K562 (cell line): ENCODE results near the gene MRPL38. TPM values are rescaled to one million over a fixed set of nuclear protein-coding genes. Genes with fewer than 3 reads are reported as not detected.

ENCODE experiments used
- ATAC-seq: fragments of 200-7000 bp; cut with Tn5 transposase; 3 replicates; pipeline ENCODE4 v1.9.1; 2020; ENCODE audit warnings: moderate library complexity
- BruUV-seq: library from RNA; stranded (reverse); fragments of 400-500 nt; replicated peaks from 2 replicates; lab custom pipeline; 2021; lab: Mats Ljungman, UMichigan
- CTCF ChIA-PET: fragments of 300-600 bp; formaldehyde crosslinking; extraction: SDS; loops from one replicate; lab custom pipeline; 2021; ENCODE audit warnings: low intra/inter-chr PET ratio; lab: Yijun Ruan, JAX
- POLR2A ChIA-PET: fragments of 300-600, 350-650 bp; sonication (Branson Sonifier 250); formaldehyde crosslinking; extraction: SDS; loops from one replicate; lab custom pipeline; 2021; ENCODE audit warnings: antibody characterized with exemption, inconsistent platforms; lab: Yijun Ruan, JAX
- DNase-seq, 4 experiments: peaks; one replicate each; pipeline versions ENCODE4 v3.0.0 to v3.0.0-alpha.2; 2011 to 2018; ENCODE audit warnings: low spot score in 3 of 4, mixed read lengths in 3 of 4; ENCODE audit errors: extremely low read depth in 1 of 4
- FAIRE-seq: peaks from 2 replicates; lab custom pipeline; 2011; peaks lifted over from hg19 to GRCh38; lab: Jason Lieb, UNC
- H2AFZ ChIP-seq: 2 replicates; pipeline ENCODE4 v1.6.0; 2011; ENCODE audit warnings: low read depth, low read length, control low read depth, inconsistent platforms
- H3K27ac ChIP-seq: fragments of 200-600 bp; 3 replicates; pipeline ENCODE4 v1.8.0; 2011; ENCODE audit warnings: low read depth, mild to moderate bottlenecking, control low read depth, inconsistent platforms, low read length, moderate library complexity, mixed read lengths; ENCODE audit errors: extremely low read depth
- H3K27me3 ChIP-seq, 2 experiments: fragments of 300-600 bp in 1 of 2; 2 replicates in 1 of 2; 3 replicates in 1 of 2; pipeline versions ENCODE4 v1.6.0 to v1.8.0; 2011; ENCODE audit warnings: inconsistent platforms in 2 of 2, low read length in 2 of 2, mild to moderate bottlenecking in 1 of 2, mixed read lengths in 1 of 2, moderate library complexity in 1 of 2; ENCODE audit not compliant: control insufficient read depth in 2 of 2, insufficient read depth in 2 of 2
- H3K36me3 ChIP-seq: fragments of 300-600 bp; 3 replicates; pipeline ENCODE4 v1.8.0; 2011; ENCODE audit warnings: mild to moderate bottlenecking, low read length, inconsistent platforms; ENCODE audit not compliant: control insufficient read depth, insufficient read depth
- H3K4me1 ChIP-seq, 2 experiments: fragments of 200-600 bp in 1 of 2; replicated peaks in 1 of 2; 2 replicates in 1 of 2; 3 replicates in 1 of 2; pipeline versions ENCODE4 v1.5.1 to v1.8.0; 2011; ENCODE audit warnings: inconsistent platforms in 2 of 2, low read length in 2 of 2, mild to moderate bottlenecking in 1 of 2, mixed read lengths in 1 of 2, moderate library complexity in 1 of 2; ENCODE audit not compliant: control insufficient read depth in 2 of 2, insufficient read depth in 2 of 2
- H3K4me2 ChIP-seq: 2 replicates; pipeline ENCODE4 v1.6.1; 2011; ENCODE audit warnings: low read length, control low read depth, inconsistent platforms, mixed read lengths; ENCODE audit not compliant: insufficient read depth
- H3K4me3 ChIP-seq: fragments of 200-600 bp; sonication (generic), shearing (Covaris generic); 2 replicates; pipeline ENCODE4 v1.5.1; 2016; ENCODE audit warnings: control low read depth, inconsistent platforms
- H3K79me2 ChIP-seq: fragments of 200-600 bp; 3 replicates; pipeline ENCODE4 v1.8.0; 2011; ENCODE audit warnings: low read length, inconsistent platforms; ENCODE audit not compliant: control insufficient read depth, insufficient read depth
- H3K9ac ChIP-seq, 2 experiments: 2 replicates each; pipeline versions ENCODE4 v1.6.0 to v1.6.1; 2011; ENCODE audit warnings: low read depth in 2 of 2, low read length in 2 of 2, control low read depth in 1 of 2, inconsistent platforms in 1 of 2, mild to moderate bottlenecking in 1 of 2, mixed read lengths in 1 of 2; ENCODE audit not compliant: insufficient read depth in 1 of 2
- H3K9me1 ChIP-seq: one replicate; pipeline ENCODE4 v1.6.0; 2011; ENCODE audit warnings: inconsistent platforms, mild to moderate bottlenecking, low read length, moderate library complexity; ENCODE audit not compliant: control insufficient read depth, insufficient read depth
- H3K9me3 ChIP-seq: replicated peaks from 2 replicates; pipeline ENCODE4 v1.5.1; 2011; ENCODE audit warnings: low read depth, low read length, inconsistent platforms; ENCODE audit not compliant: control insufficient read depth, insufficient read depth
- H4K20me1 ChIP-seq: replicated peaks from 2 replicates; pipeline ENCODE4 v1.6.1; 2011; ENCODE audit warnings: low read length, inconsistent platforms, mixed read lengths; ENCODE audit not compliant: control insufficient read depth, insufficient read depth
- ARID2 ChIP-seq: fragments of 450-650 bp; IDR thresholded peaks from 2 replicates; pipeline ENCODE4 v1.6.1; 2017; ENCODE audit warnings: antibody characterized with exemption, mild to moderate bottlenecking
- CHD1 ChIP-seq: fragments of 200-600 bp; sonication (generic); IDR thresholded peaks from one replicate; pipeline ENCODE4 v1.6.1; 2012; ENCODE audit warnings: mild to moderate bottlenecking, moderate library complexity, low read length, inconsistent platforms
- NR3C1 ChIP-seq: sonication (generic); formaldehyde crosslinking; IDR thresholded peaks from 2 replicates; pipeline ENCODE4 v1.8.1; 2022; ENCODE audit warnings: missing genetic modification reagents
- PHTF2 ChIP-seq: fragments of 250-450 bp; sonication (Bioruptor Pico); IDR thresholded peaks from 2 replicates; pipeline ENCODE4 v1.5.0; 2021; ENCODE audit warnings: mild to moderate bottlenecking
- POLR2G ChIP-seq: fragments of 200-400 bp; formaldehyde crosslinking; IDR thresholded peaks from 2 replicates; pipeline ENCODE4 v1.6.1; 2017; ENCODE audit warnings: low read depth, mild to moderate bottlenecking, antibody characterized with exemption, low read length, moderate library complexity
- POU5F1 ChIP-seq: fragments of 150-350 bp; IDR thresholded peaks from 2 replicates; pipeline ENCODE4 v1.6.1; 2014; ENCODE audit warnings: borderline replicate concordance, low read length, low read depth, mild to moderate bottlenecking; ENCODE audit not compliant: partially characterized antibody
- RNF2 ChIP-seq: sonication (generic); IDR thresholded peaks from 2 replicates; pipeline ENCODE4 v1.6.1; 2016
- SMARCE1 ChIP-seq: fragments of 450-650 bp; IDR thresholded peaks from 2 replicates; pipeline ENCODE4 v1.7.1; 2016; ENCODE audit warnings: mild to moderate bottlenecking
- SRSF9 ChIP-seq: fragments of 200-400 bp; formaldehyde crosslinking; IDR thresholded peaks from 2 replicates; pipeline ENCODE4 v1.6.1; 2017; ENCODE audit warnings: low read depth, low read length, borderline replicate concordance
- STAG1 ChIP-seq: sonication (generic); formaldehyde crosslinking; IDR thresholded peaks from 2 replicates; pipeline ENCODE4 v1.5.0; 2020; ENCODE audit warnings: missing genetic modification reagents, borderline replicate concordance
- ZNF274 ChIP-seq: IDR thresholded peaks from 2 replicates; pipeline ENCODE4 v1.6.1; 2011; ENCODE audit warnings: low read depth, mild to moderate bottlenecking, low read length, moderate library complexity, borderline replicate concordance
- ZNF766 ChIP-seq: fragments of 200-800 bp; sonication (Bioruptor generic); conservative IDR thresholded peaks from 2 replicates; pipeline ENCODE4 v1.6.1; 2016; ENCODE audit warnings: missing genetic modification characterization, missing compliant biosample characterization
- WGBS: fragments of 100-300 bp; shearing (Covaris generic); methylation state at CpG from one replicate; pipeline ENCODE4 v1.1.6; 2016; ENCODE audit warnings: low coverage, mixed read lengths; ENCODE audit not compliant: insufficient coverage; ENCODE audit errors: missing lambda C conversion rate; 5-methylcytosine and 5-hydroxymethylcytosine counted together
- in situ Hi-C: fragments of 300-500 bp; cut with MboI; formaldehyde crosslinking; loops from 4 replicates; pipeline ENCODE4 v1.15.0; 2018; ENCODE audit warnings: inconsistent platforms, mixed read lengths
- intact Hi-C: fragments of 100-400 bp; cut with micrococcal nuclease; formaldehyde crosslinking; loops from 2 replicates; pipeline ENCODE4 v1.14.2; 2022
- polyA plus RNA-seq, 8 experiments: library from polyadenylated mRNA; depleted of rRNA in 4 of 8; stranded (reverse) in 5 of 8; unstranded in 3 of 8; fragments of >200 nt; fragmentation: Nextera tagmentation in 2 of 8; fragmentation: Illumina TruSeq in 1 of 8; extraction: Ambion mirVana in 2 of 8; extraction: Trizol in 1 of 8; gene quantifications; 2 replicates each; pipeline versions ENCODE4 v1.2.1 to v1.2.3, GENCODE V29; 2011 to 2014; ENCODE audit warnings: inconsistent platforms in 1 of 8, missing spikeins in 1 of 8
- total RNA-seq, 7 experiments: library from RNA; depleted of rRNA in 6 of 7; stranded (reverse); fragments of >200 nt in 6 of 7; fragmentation: Illumina TruSeq in 2 of 7; extraction: Trizol in 2 of 7; gene quantifications; 2 replicates each; pipeline versions ENCODE4 v1.2.1 to v1.2.3, GENCODE V29; 2011 to 2021; ENCODE audit warnings: low replicate concordance in 1 of 7

The MRPL38 gene
- total and polyA plus RNA-seq, 9 of the 15 experiments (the other 6 are each of a cell fraction or from before 2014, with no cell fraction given) = 4.5 to 154 (median 48.5) TPM

DNA sequence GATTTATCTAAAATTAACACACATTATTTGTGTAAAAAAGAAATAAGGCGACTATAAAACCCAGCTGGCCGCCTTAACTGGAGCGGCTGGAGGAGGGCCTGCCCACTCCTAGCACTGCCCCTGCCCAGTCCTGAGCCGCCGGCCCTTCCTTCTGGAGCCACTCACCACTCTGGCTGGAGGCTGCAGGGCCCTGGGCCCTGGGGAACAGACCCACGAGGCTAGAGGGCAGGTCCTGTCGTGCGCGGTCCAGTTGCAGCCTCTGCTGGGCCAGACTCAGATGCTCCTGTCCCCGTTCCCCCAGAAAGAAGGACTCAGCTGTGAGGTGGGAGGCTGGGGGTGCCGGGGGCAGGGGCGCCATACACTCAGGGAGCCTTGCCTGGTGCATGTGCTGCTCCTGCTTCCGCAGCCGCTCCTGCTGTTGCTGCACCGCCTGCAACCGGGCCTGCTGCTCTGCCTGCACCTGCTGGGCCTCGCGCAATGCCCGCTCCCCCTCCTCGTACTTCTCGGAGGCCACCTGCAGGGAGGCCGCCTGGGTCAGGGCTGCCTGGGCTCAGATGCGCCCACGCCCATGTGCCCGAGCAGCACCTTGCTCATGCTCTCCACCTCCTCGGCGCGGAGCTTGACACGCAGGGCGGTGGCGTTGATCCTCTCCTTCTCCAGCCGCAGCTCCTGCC, 9.0 kb upstream of the MRPL38 start (continued):
- TF ChIP-seq POU5F1 = no peak

DNA sequence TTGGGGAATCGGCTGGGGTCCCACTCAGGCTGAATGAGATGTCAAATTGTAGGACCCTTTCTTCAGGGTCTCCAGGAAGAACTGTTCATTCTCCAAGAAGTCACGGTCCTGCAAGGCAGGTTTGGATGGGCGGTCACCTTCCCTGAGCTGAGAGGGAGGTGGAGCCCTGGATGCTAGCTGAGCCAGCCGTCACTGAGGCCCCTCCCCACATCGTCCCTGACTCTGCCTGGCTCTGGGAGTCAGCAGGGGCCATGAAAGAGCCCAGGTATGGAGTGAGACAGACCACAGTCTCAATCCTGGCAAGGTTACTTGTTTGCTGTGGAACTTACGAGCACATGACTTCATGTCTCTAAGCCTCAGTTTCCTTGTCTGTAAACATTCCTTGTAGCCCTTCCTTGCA, 6.0 kb upstream of the MRPL38 start:
- Histone ChIP-seq H3K27ac (no peak overlapping the region), H3K4me3 (no peak overlapping the region), H3K27me3 (no peaks in the 10 kb centered on the region), H3K9ac (peak overlapping the region in 1 of 2 experiments; percentile 11; a peak in 1 of 4 replicates), H3K9me3 (no peaks in the 10 kb centered on the region), H4K20me1 (no peaks in the 10 kb centered on the region), H2AFZ (no peak overlapping the region; the same call in 1 of the 2 replicates), H3K9me1 (no peaks in the 10 kb centered on the region), H3K36me3 (peaks cover 3% of the 10 kb centered on the region; the same call in 1 of the 3 replicates), H3K79me2 (no peaks in the 10 kb centered on the region), H3K4me1 (peaks cover 4 to 40% of the 10 kb centered on the region in 2 experiments; a peak in 3 of 5 replicates), H3K4me2 (no peak overlapping the region)
- intact Hi-C loops = no loop called here
- no peak for TF ChIP-seq CHD1
- TF ChIP-seq SMARCE1 = no peak
- TF ChIP-seq ARID2 = no peak
- TF ChIP-seq ZNF766 (CRISPR knock-in tag) = no peak
- no peak for TF ChIP-seq RNF2
- TF ChIP-seq STAG1 = no peak
- no peak for TF ChIP-seq NR3C1 (CRISPR knock-in tag)
- no peak for TF ChIP-seq ZNF274
- no peak for TF ChIP-seq PHTF2 (CRISPR knock-in tag)
- no peak for TF ChIP-seq SRSF9
- no peak for TF ChIP-seq POLR2G
- POLR2A ChIA-PET = interaction anchor here (0.6 to 2.0 kb wide), 10 partner anchors 10 to 131 kb away, joined by 3 to 8 read pairs (median 4); partner anchors contain the start of gene TRIM65
- FAIRE-seq (peak; percentile 44), ATAC-seq (peak; percentile 78), DNase-seq (peak in 1 of 4 experiments; percentile 25)
- CTCF ChIA-PET = no interaction called here
- in situ Hi-C loops = loop anchor here (5.0 kb wide), 1 partner anchor 382 kb away; no protein-coding TSS in a partner anchor
- WGBS = 46% methylated on average over 5 of the region's 6 CpGs
- no TSS peak for BruUV-seq
